GM19468 (cell line): Measurements from ENCODE around the gene SLC22A23.

ENCODE experiments used
- ATAC-seq: cut with Tn5 transposase; IDR thresholded peaks from one replicate; pipeline ENCODE4 v1.9.1; 2021; ENCODE audit warnings: mild to moderate bottlenecking, moderate library complexity, moderate number of reproducible peaks; ENCODE audit not compliant: unreplicated experiment; ENCODE audit errors: extremely low read depth

SLC22A23 gene

GRCh38 chr6:3449321-3449720, 7.5 kb downstream of the SLC22A23 start:
- no peak for ATAC-seq

- ATAC-seq = no peak
Measured at GRCh38 chr6:3447005-3447404, 9.8 kb downstream of the SLC22A23 start.

GRCh38 chr6:3446184-3446583, 10.7 kb downstream of the SLC22A23 start:
- no peak for ATAC-seq

GRCh38 chr6:3444276-3445088, 12.4 kb downstream of the SLC22A23 start:
- ATAC-seq = no peak

- no peak for ATAC-seq
Measured at GRCh38 chr6:3443221-3443515, 13.7 kb downstream of the SLC22A23 start.

- ATAC-seq = no peak
Measured at GRCh38 chr6:3442431-3443220, 14.2 kb downstream of the SLC22A23 start.

- ATAC-seq = no peak
Measured at GRCh38 chr6:3440911-3441310, 15.9 kb downstream of the SLC22A23 start.

- no peak for ATAC-seq
Measured at GRCh38 chr6:3439961-3440360, 16.9 kb downstream of the SLC22A23 start.

- ATAC-seq = no peak
Measured at GRCh38 chr6:3438190-3439167, 18.4 kb downstream of the SLC22A23 start.

- no peak for ATAC-seq
Measured at GRCh38 chr6:3433005-3433404, 23.8 kb downstream of the SLC22A23 start.

- no peak for ATAC-seq
Measured at GRCh38 chr6:3432416-3432815, 24.4 kb downstream of the SLC22A23 start.

- no peak for ATAC-seq
Measured at GRCh38 chr6:3431994-3432393, 24.9 kb downstream of the SLC22A23 start.

GRCh38 chr6:3429211-3429610, 27.6 kb downstream of the SLC22A23 start:
- ATAC-seq = no peak

- no peak for ATAC-seq
Measured at GRCh38 chr6:3428700-3429099, 28.1 kb downstream of the SLC22A23 start.

GRCh38 chr6:3428247-3428646, 28.6 kb downstream of the SLC22A23 start:
- no peak for ATAC-seq

- no peak for ATAC-seq
Measured at GRCh38 chr6:3427687-3428085, 29.2 kb downstream of the SLC22A23 start.

- ATAC-seq = no peak
Measured at GRCh38 chr6:3426927-3427686, 29.7 kb downstream of the SLC22A23 start.

- no peak for ATAC-seq
Measured at GRCh38 chr6:3426091-3426926, 30.5 kb downstream of the SLC22A23 start.

GRCh38 chr6:3425574-3425973, 31.3 kb downstream of the SLC22A23 start:
- ATAC-seq = no peak
